ENCODE measurements around the gene SCFD2.
"Not testable (repeated sequence)": the region's sequence is repeated elsewhere in the genome, so short reads cannot be mapped to it uniquely, and the experiment has no call there.

Gene SCFD2

GRCh38 chr4:52838729-52839586 is 526.9 kb downstream of the SCFD2 start:
- DNase-seq, result no peak

- no peak for DNase-seq
Observed at GRCh38 chr4:52837716-52838558, 527.9 kb downstream of the SCFD2 start.

DNA sequence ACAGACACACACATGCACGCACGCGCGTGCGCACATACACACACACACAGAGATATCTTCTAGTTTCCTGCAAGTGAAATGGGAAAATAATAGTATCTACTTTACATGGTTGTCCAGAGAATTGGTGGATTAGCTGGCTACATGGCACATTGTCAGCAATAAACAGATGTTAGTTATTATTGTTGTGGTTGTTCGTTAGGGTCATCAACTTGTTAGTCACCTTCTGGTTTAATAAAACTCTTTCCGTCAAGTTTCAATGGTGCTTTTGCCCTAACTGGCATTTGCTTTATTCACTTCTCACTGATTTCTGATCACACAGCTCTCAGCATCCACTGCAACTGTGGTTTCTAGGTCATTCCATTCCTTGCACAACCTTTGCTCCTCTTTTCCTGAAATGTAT is 529.2 kb downstream of the SCFD2 start:
- no peak for DNase-seq

DNA sequence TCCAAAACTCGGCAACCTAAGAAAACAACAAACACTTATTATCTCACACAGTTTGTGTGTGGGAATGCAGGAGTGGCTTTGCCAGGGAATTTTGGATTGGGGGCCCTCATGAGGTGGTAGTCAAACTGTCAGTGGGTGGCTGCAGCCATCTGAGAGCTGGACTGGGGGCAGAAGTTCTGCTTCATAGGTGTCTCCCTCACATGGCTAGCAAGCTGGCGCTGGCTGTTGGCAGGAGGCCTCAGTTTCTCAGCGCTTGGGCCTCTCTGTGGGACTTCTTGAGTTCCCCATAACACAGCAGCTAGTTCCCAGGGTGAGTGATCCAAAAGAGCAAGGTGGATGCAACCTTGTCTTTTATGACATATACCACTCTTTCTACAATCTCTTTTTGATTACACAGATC is 529.7 kb downstream of the SCFD2 start:
- no peak for DNase-seq

DNA sequence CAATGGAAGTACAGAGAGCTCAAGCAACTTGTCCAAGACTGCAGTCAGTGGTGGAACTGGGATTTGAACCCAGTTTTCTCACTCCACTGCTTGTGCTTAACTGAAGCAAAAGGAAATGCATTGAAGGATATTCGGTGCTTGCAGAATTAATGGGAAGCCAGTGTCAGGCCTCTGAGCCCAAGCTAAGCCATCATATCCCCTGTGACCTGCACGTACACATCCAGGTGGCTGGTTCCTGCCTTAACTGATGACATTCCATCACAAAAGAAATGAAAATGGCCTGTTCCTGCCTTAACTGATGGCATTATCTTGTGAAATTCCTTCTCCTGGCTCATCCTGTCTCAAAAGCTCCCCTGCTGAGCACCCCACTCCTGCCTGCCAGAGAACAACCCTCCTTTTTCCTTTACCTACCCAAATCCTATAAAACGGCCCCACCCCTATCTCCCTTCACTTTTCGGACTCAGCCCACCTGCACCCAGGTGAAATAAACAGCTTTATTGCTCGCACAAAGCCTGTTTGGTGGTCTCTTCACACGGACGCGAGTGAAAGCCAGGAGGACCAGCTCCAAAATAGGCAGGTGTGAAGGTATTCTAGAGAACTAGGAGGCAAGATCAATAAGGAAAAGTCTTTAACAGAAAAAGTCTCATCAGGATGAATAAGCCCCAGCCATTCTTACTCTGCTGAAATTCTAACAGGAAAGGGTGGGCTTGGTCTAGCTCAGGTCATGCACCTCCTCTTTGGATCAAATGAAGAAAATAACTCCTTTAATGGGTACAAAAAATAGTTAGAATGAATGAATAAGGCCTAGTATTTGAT is 531.0 kb downstream of the SCFD2 start:
- not testable (repeated sequence) for DNase-seq

- no peak for DNase-seq
Observed at GRCh38 chr4:52833941-52834525, 531.8 kb downstream of the SCFD2 start.

- no peak for DNase-seq
Observed at GRCh38 chr4:52825460-52826090, 540.3 kb downstream of the SCFD2 start.

DNA sequence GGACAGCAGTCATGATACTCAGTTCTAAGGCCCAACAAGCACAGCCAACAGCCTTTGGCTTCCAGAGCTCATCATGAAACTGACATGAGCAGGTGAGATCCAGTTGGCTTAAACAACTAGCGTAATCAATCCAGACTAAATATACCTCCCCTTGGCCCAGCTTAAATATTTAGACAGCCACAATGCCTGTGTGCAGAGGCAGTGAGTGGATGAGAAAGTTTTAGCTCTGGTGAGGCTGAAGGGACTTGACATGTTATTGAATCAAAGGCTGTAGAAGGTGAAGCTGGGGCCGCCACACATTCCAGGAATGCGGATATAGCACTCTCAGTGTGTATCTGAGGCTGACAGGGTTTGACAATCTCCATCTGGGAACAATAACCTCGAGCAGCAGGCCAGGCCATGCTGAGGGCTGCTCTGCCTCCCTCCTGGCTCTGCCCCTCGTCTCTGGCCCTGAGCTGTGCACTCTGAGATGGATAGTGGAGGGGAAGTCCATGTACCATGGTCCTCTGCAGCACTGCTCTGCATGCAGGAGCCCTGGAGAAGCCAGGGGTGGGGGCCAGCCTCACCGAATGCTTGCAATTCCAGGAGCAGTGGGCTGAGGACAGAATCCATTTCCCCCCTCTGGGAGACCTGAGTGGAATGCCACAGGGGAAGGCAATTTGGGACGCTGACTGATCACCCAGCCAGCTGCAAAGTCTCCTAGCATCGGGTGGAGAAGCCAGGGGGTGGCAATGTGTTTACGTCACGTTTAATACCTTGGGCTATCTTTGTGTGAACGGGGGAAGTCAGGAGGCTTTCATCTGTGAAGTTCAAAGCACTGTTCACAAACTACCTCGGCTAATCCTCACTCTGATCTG is 541.0 kb downstream of the SCFD2 start:
- DNase-seq, result no peak

GRCh38 chr4:52824270-52824602 is 541.6 kb downstream of the SCFD2 start:
- no peak for DNase-seq

- DNase-seq, result no peak
Observed at GRCh38 chr4:52823702-52824092, 542.2 kb downstream of the SCFD2 start.
